GM18868 (cell line): ENCODE measurements around the gene PPP1CB.
A peak's percentile ranks its signal among the peaks of the same experiment; 100 is the strongest.
"Not testable (repeated sequence)": the region's sequence is repeated elsewhere in the genome, so short reads cannot be mapped to it uniquely, and the experiment has no call there.

Experiments used
- ATAC-seq: cut with Tn5 transposase; IDR thresholded peaks from one replicate; pipeline ENCODE4 v1.9.1; 2021; ENCODE audit warnings: mild to moderate bottlenecking, moderate library complexity; ENCODE audit not compliant: unreplicated experiment

PPP1CB gene

DNA sequence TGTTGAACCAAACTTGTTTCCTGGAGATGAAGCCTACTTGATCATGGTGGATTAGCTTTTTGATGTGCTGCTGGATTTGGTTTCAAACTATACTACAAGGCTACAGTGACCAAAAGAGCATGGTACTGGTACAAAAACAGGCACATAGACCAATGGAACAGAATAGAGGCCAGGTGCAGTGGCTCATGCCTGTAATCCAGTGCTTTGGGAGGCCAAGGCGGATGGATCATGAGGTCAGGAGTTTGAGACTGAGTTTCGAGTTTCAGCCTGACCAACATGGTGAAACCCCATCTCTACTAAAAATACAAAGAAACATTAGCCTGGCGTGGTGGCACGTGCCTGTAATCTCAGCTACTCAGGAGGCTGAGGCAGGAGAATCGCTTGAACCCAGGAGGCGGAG, 9.0 kb upstream of the PPP1CB start:
- ATAC-seq = not testable (repeated sequence)

DNA sequence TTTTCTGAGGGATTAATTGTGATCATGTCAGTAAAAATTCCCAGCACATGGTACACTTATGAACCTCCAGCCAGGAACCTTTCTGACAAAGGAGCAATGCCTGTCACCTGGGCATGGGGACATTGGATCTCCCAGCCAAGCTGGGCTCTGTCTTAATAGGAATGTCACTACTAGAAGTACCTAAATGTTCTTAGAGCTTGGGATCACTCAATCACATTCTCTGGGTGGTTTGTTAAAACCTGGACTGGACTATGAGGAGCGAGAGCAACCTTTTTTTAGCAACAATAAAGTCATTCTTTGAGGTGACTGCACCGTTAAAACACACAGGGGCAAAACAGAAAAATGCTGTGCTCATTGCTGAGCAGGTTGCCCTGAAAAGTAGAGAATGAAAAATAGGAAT, 6.4 kb upstream of the PPP1CB start:
- ATAC-seq = no peak

DNA sequence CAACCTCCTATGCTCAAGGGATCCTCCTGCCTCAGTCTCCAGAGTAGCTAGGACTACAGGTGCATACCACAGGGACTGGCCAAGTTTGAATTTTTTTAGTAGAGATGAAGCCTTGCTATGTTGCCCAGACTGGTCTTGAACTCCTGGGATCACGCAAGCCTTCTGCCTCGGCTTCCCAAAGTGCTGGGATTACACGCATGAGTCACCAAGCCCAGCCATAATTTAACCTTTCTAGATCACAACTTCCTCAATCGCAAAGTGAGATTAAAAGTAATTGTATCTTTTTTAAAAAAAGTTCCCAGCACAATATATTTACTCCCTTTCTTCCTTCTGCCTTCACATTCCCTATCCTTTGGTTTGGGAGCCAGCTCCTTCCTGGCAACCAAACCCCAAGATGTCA, 5.8 kb upstream of the PPP1CB start:
- no peak for ATAC-seq

DNA sequence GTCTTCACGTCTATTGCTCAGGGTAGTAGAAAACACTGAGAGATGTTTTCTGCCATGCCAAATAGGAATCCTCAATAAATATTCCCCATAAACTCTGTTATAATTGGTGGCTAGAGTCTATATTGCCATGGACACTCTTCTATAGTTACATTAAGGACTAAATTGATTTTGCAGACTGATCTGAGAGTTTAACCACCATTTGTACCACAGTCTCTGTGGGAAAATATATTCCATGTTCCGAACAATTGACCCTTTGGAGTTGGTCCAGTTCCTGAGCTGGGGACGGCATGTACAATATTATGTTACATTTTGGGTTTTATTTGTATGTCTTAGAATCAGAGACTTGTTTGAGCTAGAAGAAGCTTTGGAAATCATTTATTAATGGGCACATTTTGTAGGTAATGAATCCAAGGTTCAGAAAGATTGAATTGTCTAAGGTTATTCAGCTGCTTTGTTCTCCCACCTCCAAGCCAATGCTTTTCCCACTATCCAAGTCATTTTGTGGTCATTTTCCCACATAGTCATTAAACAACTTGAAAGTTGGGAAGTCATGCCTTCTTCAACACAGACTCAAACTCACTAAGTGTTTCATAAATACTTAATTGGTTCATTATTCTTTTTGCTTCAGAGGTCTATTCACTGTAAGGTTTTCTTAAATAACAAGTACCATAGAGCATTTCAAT, 5.1 kb upstream of the PPP1CB start:
- ATAC-seq = no peak

DNA sequence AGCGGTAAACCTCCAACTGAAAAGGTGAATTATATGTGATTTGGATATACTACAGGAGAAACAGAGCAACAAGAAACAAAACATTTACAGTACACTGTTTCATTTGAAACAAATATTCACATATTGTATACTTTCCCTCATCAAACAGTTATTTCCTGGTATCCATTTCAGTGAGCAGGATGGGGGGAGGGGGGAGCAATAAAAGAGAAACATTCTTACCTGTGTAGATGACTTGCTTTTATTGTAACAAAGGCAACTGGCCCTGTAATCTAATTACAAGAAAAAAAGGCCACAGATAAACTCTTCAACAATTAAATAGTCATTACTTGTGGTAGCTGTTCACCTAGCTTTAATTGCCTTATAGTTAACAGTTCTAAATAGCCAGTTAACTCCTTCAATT, 3.9 kb upstream of the PPP1CB start:
- ATAC-seq = no peak

DNA sequence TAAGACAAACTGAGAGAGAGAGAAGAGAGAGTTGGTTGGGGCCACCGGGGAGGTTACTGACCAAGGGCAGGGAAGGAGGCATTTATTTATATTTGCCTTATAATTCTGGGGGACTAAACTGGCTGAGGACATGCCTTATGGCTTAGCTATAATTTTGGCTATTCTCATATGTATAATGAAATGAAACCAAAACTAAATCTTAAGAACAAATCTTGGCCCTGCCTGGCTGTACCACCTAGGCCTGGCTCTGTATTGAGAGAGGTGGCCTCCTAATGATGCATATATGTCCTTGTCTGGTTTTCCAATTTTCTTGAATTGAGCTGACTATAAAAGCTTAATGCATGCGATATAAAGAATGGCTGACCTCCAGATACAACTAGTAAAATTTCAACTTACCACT, 3.5 kb upstream of the PPP1CB start:
- ATAC-seq = no peak

DNA sequence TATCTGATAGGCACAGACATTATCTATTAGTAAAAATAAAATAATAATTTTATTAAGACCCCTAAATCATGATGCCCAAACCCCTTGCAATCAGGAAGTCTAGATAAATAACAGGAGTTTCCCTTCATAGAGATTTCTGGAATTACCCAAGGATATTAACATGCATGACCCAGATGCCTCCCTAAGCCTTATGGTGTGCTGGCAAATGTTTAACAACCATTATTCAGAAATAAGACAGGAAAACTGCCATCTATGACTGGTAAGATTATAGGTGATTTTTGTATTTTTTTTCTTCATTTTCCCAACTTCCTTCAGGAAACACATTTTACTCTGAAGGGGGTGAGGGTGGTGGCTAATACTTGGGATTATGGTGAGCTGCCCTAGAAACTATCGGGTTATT, 2.7 kb upstream of the PPP1CB start:
- ATAC-seq = no peak

DNA sequence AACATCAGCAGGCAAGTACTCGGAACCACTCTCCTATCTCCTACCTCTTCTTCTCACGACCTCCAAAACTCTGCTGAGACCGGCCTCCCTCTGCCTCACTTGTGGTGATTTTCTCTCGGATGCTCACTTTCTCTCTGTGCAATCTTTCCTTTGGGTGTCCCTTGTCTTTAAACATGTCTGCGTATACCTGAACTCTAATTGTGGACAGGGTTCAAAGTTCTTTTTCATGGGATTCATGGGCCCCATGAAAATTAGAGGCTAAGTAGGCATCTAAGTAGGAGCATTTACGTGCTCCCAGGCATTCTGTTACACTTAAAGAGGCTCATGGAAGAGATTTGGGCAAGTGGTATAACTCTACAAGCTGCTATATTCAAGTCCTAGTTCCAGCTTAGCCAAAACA, 2.1 kb upstream of the PPP1CB start:
- no peak for ATAC-seq

DNA sequence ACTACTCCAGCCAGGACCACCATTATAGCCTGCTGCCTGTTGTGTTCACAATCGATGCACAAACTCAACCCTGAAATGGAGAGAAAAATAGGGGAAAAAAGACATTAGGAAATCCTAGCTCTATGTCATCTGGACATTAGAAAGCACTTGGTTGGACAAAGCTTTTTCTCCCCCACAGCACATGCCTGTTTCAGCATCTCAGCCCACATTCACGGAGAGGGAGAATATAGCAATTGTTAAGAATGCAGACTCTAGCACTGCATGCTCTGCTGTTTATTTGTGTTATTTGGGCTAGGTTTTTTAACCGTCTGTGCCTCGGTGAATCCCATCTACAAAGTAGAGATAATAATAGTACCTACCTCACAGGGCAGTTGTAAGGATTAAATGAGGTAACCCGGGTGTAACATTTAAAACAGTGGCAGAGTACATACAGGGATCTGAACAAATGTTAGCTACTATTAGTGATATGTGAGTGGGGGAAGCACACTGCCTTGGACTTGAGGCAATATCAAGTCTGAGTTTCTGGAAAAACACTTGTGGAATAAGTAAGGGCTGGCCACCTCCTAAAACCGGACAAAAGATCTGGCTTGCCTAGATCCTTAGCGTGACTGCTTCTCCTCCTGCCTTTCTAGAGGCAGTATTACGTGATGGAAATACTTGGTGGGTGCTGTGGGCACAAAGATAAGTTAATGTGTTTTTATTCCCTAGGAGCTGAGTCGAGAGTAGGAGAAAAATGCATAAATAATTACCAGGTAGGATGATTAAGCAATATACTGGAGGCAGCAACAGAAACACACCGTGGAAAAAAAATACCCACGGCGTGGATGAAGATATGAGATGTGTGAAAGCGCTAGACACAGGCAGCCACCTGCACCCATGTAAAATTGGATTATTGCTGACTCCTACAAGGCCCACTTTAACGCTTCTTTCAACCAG, 1.0 kb upstream of the PPP1CB start:
- ATAC-seq = no peak

DNA sequence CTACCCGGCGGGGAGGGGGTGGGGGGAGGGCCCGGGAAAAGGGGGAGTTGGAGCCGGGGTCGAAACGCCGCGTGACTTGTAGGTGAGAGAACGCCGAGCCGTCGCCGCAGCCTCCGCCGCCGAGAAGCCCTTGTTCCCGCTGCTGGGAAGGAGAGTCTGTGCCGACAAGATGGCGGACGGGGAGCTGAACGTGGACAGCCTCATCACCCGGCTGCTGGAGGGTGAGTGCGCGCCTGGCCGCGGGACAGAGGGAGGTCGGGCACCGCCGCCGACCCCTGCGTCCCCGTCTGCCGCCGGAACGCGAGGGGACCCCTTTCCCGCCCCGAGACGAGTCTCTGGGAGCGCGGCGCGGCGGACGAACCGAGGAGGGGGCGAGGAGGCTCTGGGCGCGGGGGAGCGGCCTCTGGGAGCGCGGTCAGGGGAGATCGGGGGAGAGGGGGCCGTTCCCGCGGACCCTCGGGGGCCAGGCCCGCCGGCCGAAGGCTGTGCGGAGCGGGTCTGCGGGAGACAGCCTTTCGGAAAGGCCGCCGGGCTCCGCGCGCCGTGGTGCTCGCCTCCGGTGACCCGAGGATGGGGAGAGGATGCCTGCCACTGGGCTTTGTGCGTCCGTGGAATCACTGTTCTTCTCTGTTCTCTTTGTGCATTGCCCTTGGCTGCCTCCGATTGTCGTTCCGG, 463 bp downstream of the PPP1CB start:
- peak; percentile 30 for ATAC-seq

DNA sequence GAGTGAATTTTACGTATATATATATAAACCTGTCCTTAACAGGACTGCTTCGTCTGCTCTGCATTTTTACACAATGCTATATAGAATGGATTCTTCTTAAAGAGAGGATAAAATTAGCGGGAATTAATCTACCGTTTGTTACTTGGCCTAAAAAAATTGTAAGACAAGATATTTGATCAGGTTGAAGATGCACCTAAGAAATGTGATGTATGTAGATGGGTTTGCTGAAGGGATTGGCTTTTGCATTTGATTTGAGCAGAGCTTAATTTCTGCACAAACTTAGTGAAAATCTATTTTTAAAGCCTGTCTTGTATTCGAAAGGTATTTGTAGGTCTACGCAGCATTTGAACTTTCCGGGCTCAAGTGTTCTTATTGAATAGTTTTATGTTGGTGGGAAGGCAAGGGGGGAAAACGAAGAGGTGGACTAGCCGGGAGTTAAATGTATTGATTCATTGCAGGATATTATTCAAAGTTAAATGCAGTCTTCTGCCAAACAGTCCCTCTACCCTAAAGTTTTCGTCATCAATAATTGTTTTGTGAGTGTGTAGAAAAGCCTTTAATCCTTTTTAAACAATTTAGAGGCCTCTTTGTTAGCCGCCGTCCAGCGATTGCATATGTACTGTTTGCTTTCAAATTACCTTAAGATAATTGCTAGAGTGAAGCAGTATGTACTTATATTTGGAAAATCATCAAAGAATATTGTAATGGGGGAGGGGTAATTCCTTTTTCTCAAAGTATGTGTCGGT, 1.2 kb downstream of the PPP1CB start:
- no peak for ATAC-seq

DNA sequence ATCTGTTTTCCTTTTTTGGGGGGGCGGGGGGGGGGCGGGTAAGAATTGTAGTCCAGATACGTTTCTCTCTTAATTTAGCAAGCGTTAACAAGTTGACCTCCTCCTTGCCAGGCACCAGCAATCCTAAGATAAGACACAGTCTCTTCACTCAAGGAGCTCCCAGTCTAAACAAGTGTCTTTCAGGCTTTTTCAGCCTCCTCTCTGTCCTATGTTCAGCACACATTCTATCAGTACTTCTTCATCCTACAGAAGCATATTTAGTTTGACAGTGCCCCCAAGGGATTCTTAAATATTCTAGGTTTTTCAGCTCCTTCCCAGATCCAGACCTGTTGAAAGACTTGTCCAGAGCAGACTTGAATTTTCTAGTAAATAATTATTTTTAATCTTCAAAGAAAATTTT, 2.7 kb downstream of the PPP1CB start:
- ATAC-seq = no peak

DNA sequence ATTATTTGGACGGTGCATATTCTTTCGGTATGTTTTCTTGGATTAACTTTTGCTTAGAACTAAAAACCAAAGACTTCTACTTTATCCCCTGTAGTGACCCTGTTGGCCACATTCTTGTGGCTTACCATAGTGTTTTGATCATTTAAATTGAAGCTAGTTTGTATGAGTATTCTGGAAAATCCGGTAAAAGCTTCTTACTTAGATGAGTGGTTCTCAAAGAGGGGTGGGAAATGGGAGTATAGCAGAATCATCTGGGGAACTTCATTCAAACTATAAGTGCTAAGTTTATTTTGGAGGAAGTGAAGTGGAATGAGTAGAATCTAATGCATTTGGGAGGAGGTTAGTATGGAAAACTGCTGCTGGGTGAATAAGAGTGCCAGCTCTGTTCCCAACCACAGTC, 3.8 kb downstream of the PPP1CB start:
- no peak for ATAC-seq

DNA sequence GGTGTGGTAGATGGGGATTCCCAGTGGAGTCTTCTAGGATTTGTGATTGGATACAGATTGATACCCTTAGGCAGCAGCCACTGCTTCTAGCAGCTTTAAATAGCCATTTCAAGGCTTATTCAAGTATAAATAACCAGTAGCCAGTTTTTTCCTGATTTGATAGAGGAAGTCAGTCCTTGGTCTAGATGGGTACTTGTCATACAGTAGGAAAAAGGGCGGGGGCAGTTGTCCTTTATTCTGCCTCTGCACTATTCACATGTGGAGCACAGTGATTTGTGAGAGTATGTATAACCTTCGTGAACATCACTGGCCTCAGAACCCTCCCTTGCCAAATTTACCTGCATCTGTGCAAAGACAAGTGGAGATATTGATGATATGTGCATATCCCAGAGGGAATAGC, 6.8 kb downstream of the PPP1CB start:
- no peak for ATAC-seq

DNA sequence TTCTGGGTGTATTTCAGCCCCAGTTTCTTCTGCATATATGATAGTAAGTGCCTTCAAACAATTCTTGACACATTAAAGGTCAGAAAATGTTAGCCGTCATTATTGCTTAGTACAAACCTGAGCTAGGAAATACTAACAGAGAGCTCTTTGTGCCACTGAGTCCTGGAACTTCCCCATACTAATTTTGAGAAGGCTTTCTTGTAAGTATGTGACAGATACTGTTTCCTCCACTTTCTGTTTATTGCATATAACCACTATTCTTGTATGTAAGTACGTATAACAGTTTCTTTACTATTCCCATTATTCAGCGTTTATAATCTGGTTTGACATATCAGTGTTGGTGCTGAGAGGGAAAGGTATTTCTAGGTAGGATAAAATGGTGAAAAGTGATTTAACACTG, 9.8 kb downstream of the PPP1CB start:
- no peak for ATAC-seq

DNA sequence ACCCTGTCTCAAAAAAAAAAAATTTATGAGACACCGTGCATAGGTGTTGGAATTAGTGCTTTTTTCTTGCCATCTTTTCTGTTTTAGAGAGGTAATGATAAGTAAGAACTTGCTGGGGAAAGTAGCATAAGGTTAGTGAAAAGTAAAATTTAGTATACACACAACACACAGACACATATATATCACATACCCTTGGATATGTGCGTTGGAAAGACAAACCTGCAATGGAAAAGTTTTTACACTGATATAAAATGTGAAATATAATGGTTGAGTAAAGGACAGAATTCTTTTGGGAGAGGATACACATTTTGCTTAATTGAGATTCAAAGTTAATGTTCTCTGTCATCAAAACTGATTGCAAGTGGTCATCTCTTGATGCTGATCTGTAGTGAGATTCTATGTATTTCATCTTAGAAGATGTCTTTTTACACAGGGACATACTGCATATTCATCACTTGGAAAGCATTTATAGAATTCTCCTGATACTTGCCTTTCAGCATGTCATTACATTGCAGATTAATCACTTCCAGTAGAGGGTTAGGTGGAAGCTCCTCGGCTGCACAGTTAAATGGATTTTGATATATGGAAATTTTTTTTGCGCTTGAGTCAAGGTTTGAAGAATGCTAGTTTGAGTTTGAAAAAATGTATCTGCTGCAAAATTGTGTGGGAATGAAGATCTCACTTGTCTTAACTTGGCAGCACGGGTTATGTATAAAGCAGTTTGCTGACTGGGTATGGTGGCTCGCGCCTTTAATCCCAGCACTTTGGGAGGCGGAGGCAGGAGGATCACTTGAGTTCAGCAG, 13.5 kb downstream of the PPP1CB start:
- no peak for ATAC-seq

DNA sequence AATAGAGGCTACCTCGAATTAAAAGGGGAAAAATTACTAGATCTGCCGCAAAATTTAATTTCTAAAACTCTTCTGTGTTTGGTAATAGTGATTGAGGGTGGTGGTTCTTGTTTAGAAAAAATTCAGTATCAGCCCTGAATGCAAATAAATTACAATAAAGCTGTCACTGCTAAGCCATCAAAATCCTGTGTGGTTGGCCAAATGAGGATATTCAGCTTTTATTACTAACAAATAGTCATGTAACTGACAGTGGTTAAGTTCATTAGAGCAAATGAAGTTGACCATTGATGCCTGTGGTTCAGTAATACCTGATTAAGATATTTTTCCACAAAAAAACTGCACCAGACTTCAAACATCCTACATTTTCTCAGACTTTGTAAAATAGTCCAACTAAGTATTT, 14.4 kb downstream of the PPP1CB start:
- no peak for ATAC-seq

DNA sequence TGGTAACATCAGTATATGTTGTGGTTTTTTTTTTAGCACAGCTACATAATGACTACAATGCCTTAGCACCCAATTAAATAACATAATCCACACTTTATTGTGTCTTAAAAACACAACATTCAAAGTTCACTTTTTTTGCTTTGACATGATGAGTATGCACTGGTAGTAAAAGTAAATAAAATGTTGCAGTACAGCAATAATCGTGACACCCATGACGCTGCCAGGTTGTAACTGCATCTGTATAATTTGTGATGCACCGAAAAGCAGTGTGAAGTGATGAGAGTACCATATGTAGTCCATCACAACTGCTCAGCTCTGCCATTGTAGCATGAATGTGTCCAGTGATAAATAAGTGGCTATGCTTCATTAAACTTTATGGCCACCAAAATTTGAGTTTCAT, 15.7 kb downstream of the PPP1CB start:
- ATAC-seq = no peak

DNA sequence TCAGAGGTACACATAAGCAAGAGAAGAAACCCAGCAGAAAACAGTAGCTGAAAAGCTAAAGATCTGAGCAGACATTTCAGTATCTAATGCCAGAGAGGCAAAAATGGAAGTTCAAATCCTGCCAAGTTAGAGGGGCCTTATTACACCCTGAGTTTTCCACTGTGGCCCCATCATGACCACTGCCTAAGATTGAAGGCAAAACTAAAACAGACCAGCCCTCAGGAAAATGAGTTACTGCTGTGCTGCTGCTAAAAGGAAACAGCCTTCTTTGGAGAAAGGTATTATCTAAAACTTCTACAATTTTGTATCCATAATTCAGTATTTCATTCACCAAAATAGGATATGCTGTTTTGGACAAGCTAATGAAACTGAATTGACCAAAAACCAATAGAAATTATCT, 16.8 kb downstream of the PPP1CB start:
- no peak for ATAC-seq

DNA sequence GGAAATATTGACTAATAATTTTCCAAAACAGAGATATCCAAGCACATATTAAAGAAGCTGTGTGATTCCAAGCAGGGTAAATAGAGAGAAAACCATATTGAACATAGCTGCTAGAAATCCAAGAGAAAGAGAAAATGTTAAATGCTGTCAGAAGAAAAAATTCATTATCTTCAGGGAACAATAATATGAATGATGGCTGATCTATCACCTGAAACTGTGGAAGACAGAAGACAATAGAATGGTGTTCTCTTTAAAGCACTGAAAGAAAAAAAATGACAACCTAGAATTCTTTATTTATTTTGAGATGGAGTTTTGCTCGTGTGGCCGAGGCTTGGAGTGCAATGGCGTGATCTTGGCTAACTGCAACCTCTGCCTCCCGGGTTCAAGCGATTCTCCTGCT, 17.3 kb downstream of the PPP1CB start:
- ATAC-seq = no peak
